ENCODE measurements around the gene SPC25. TPM values are rescaled to one million over a fixed set of nuclear protein-coding genes. Genes with fewer than 3 reads are reported as not detected.
"Not testable (repeated sequence)": the region's sequence is repeated elsewhere in the genome, so short reads cannot be mapped to it uniquely, and the experiment has no call there.

The SPC25 gene
- total RNA-seq, 6 experiments from 2014 or later: 0.15 to 1.1 (median 0.67) TPM; not detected in 1

DNA sequence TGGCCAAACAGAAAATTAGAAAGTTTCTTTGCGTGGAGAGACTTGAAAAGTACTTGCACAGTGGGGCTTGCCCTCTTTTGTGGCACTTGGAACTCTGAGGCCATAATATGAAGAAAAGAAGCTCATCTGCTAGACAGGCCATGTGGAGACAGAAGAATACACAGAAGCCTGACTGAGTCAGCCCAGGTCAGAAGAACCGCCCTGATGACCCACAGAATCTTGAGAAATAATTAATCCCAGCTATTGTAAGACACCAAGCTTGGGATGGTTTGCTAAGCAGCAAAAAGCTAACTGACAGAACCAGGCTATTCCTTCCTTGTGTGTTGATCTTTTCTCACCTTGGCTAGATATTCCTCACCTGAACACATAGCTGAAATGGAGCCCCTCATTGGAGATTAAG lies 44.6 kb upstream of the SPC25 start:
- Histone ChIP-seq H3K27me3 (no peaks in the 10 kb centered on the region), H3K36me3 (peaks cover 0 to 69% (median 28%) of the 10 kb centered on the region in 4 donors), H3K4me3 (no peak overlapping the region), H3K27ac (no peak overlapping the region), H3K4me1 (no peaks in the 10 kb centered on the region), H3K9me3 (no peaks in the 10 kb centered on the region)
- WGBS (ENCODE audit: insufficient coverage, low coverage, low lambda C conversion rate, missing lambda C conversion rate): 89% methylated on average over 1 of the region's 2 CpGs
- TF ChIP-seq CTCF (IDR thresholded peaks at IDR 0.05) (no peak), POLR2A (IDR thresholded peaks at IDR 0.05) (no peak)
- DNase-seq (no peak), ATAC-seq (no peak)
- intact Hi-C loops (cut with DNase I): no loop called here

- intact Hi-C loops (cut with DNase I); H3K4me1 ChIP-seq; H3K27ac ChIP-seq; H3K9me3 ChIP-seq; H3K4me3 ChIP-seq; DNase-seq; ATAC-seq; H3K27me3 ChIP-seq: not testable (repeated sequence)
- 92% methylated on average over 4 of the region's 4 CpGs for WGBS (ENCODE audit: insufficient coverage, low coverage, low lambda C conversion rate, missing lambda C conversion rate)
- H3K36me3 ChIP-seq: peaks cover 0 to 71% (median 36%) of the 10 kb centered on the region in 4 donors
Observed at GRCh38 chr2:168932174-168932573, 41.9 kb upstream of the SPC25 start.

- no peak for DNase-seq
- H3K27me3 ChIP-seq: no peaks in the 10 kb centered on the region
- H3K36me3 ChIP-seq: peaks cover 0 to 72% (median 36%) of the 10 kb centered on the region in 4 donors
- intact Hi-C loops (cut with DNase I): no loop called here
- no peak for TF ChIP-seq CTCF (IDR thresholded peaks at IDR 0.05)
- no peak overlapping the region for H3K27ac ChIP-seq
- no peak overlapping the region for H3K4me3 ChIP-seq
- no peaks in the 10 kb centered on the region for H3K4me1 ChIP-seq
- H3K9me3 ChIP-seq: no peaks in the 10 kb centered on the region
- WGBS (ENCODE audit: insufficient coverage, low coverage, low lambda C conversion rate, missing lambda C conversion rate): 53% methylated on average over 1 of the region's 1 CpG
- ATAC-seq: no peak
Observed at GRCh38 chr2:168930242-168930641, 40.0 kb upstream of the SPC25 start.

DNA sequence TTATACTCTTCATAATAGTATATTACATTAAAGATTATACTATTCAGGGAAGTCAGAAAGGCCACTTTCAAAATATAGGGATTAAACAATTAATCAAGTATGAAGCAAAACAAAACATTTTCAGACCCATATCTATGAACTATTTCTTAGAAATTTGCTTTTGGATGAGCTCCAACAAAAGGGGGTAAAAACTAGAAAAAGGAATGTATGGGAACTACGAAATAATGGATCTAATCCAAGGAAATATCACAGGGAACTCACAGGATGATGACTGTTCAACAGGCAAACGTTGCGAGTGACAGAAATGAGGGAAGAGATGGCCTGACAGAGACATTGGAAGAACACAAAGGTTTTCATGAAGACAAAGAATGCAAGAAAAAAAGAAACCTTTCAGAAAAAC lies 38.8 kb upstream of the SPC25 start:
- intact Hi-C loops (cut with DNase I): no loop called here
- TF ChIP-seq POLR2A (IDR thresholded peaks at IDR 0.05): no peak
- no peak for TF ChIP-seq CTCF (IDR thresholded peaks at IDR 0.05)
- Histone ChIP-seq H3K9me3 (no peaks in the 10 kb centered on the region), H3K4me3 (no peak overlapping the region), H3K27ac (no peak overlapping the region), H3K4me1 (no peaks in the 10 kb centered on the region), H3K27me3 (no peaks in the 10 kb centered on the region), H3K36me3 (peaks cover 0 to 72% (median 36%) of the 10 kb centered on the region in 4 donors)
- no peak for DNase-seq
- no peak for ATAC-seq
- WGBS (ENCODE audit: insufficient coverage, low coverage, low lambda C conversion rate, missing lambda C conversion rate): 74% methylated on average over 3 of the region's 3 CpGs

- no peak for ATAC-seq
- H3K27ac ChIP-seq: no peak overlapping the region
Observed at GRCh38 chr2:168928113-168928831, 38.0 kb upstream of the SPC25 start.

More at GRCh38 chr2:168928113-168928831, 38.0 kb upstream of the SPC25 start:
- H3K27me3 ChIP-seq: no peaks in the 10 kb centered on the region
- H3K4me3 ChIP-seq: no peak overlapping the region
- DNase-seq: no peak
- H3K9me3 ChIP-seq: no peaks in the 10 kb centered on the region
- WGBS (ENCODE audit: insufficient coverage, low coverage, low lambda C conversion rate, missing lambda C conversion rate): 93% methylated on average over 3 of the region's 3 CpGs
- no peaks in the 10 kb centered on the region for H3K4me1 ChIP-seq
- intact Hi-C loops (cut with DNase I): no loop called here
- TF ChIP-seq POLR2A (IDR thresholded peaks at IDR 0.05): no peak
- no peak for TF ChIP-seq CTCF (IDR thresholded peaks at IDR 0.05)
- H3K36me3 ChIP-seq: peaks cover 0 to 75% (median 37%) of the 10 kb centered on the region in 4 donors
